Measurements from ENCODE around the gene TNS4. TPM values are rescaled to one million over a fixed set of nuclear protein-coding genes. Genes with fewer than 3 reads are reported as not detected.

The TNS4 gene
- total and polyA plus RNA-seq, 9 of the 15 experiments (the other 6 are each of a cell fraction or from before 2014, with no cell fraction given), result 0.04 to 0.73 (median 0.24) TPM; not detected in 1

- CTCF ChIA-PET (ENCODE audit: low intra/inter-chr PET ratio), result interaction anchor here (0.5 kb wide), 1 partner anchor 92 kb away, joined by 3 read pairs; no protein-coding TSS in a partner anchor
- intact Hi-C loops (cut with micrococcal nuclease) (loop anchor here (10.0 kb wide), 1 partner anchor 226 kb away; the partner anchor contains the start of gene RARA), in situ Hi-C loops (cut with MboI) (no loop called here)
- Histone ChIP-seq H3K9me3 (replicated peaks; ENCODE audit: control insufficient read depth, insufficient read depth, low read depth, low read length) (no peaks in the 10 kb centered on the region; the same call in 1 of the 2 replicates), H3K36me3 (ENCODE audit: control insufficient read depth, insufficient read depth, low read length) (no peaks in the 10 kb centered on the region), H3K9ac (ENCODE audit: insufficient read depth in 1 of 2, low read depth in 2 of 2, low read length in 2 of 2) (peak overlapping the region in 1 of 2 experiments; percentile 2; a peak in 1 of 4 replicates), H3K27me3 (ENCODE audit: control insufficient read depth in 2 of 2, insufficient read depth in 2 of 2, low read length in 2 of 2) (no peaks in the 10 kb centered on the region), H3K27ac (ENCODE audit: extremely low read depth, low read depth, low read length) (no peak overlapping the region), H3K9me1 (ENCODE audit: control insufficient read depth, insufficient read depth, low read length) (no peaks in the 10 kb centered on the region), H3K4me3 (no peak overlapping the region), H4K20me1 (replicated peaks; ENCODE audit: control insufficient read depth, insufficient read depth, low read length) (no peaks in the 10 kb centered on the region), H3K4me1 (replicated peaks in 1 of 2; ENCODE audit: control insufficient read depth in 2 of 2, insufficient read depth in 2 of 2, low read length in 2 of 2) (peaks cover 4 to 24% of the 10 kb centered on the region in 2 experiments), H2AFZ (ENCODE audit: low read depth, low read length) (0 out of 2 replicates have a peak overlapping the region, but pooled peaks have one; percentile 22), H3K79me2 (ENCODE audit: control insufficient read depth, insufficient read depth, low read length) (no peaks in the 10 kb centered on the region), H3K4me2 (ENCODE audit: insufficient read depth, low read length) (no peak overlapping the region)
- ATAC-seq, result no peak
- WGBS (ENCODE audit: insufficient coverage, low coverage, missing lambda C conversion rate), result 54% methylated on average over 2 of the region's 5 CpGs
- no peak for DNase-seq (ENCODE audit: extremely low read depth in 1 of 4, low spot score in 3 of 4)
- no peak for FAIRE-seq
- POLR2A ChIA-PET, result interaction anchor here (0.7 to 0.9 kb wide), 2 partner anchors 11 to 83 kb away, joined by 4 read pairs; no protein-coding TSS in a partner anchor
- BruUV-seq (replicated peaks), result no TSS peak
- TF ChIP-seq HLTF (IDR thresholded peaks at IDR 0.05) (no peak), YBX1 (IDR thresholded peaks at IDR 0.05) (no peak), ZNF449 (CRISPR knock-in tag; IDR thresholded peaks at IDR 0.05) (no peak), ZNF77 (CRISPR knock-in tag; IDR thresholded peaks at IDR 0.05) (no peak), SAFB (IDR thresholded peaks at IDR 0.05; ENCODE audit: borderline replicate concordance, low read depth, low read length) (no peak), E2F8 (IDR thresholded peaks at IDR 0.05; ENCODE audit: low read depth, partially characterized antibody) (no peak), NONO (IDR thresholded peaks at IDR 0.05; ENCODE audit: low read depth in 2 of 2, low read length in 1 of 2) (no peak), TRIM24 (IDR thresholded peaks at IDR 0.05) (no peak), TCF7L2 (IDR thresholded peaks at IDR 0.05; ENCODE audit: low read depth, low read length) (no peak), NR2C1 (IDR thresholded peaks at IDR 0.05) (no peak), NR2C1 (tag; IDR thresholded peaks at IDR 0.05) (no peak), PHF8 (IDR thresholded peaks at IDR 0.05; ENCODE audit: borderline replicate concordance, low read length) (no peak), SUPT5H (IDR thresholded peaks at IDR 0.05) (no peak), HDAC3 (IDR thresholded peaks at IDR 0.05; ENCODE audit: borderline replicate concordance, partially characterized antibody) (no peak)
Observed at GRCh38 chr17:40530531-40530994, 29.1 kb upstream of the TNS4 start.

Measured in K562 (cell line).